K562 (cell line): Measurements from ENCODE around the gene KRTAP13-1. TPM values are rescaled to one million over a fixed set of nuclear protein-coding genes. Genes with fewer than 3 reads are reported as not detected.

Source experiments
- ATAC-seq: fragments of 200-7000 bp; cut with Tn5 transposase; 3 replicates; pipeline ENCODE4 v1.9.1; 2020; ENCODE audit warnings: moderate library complexity
- BruUV-seq: library from RNA; stranded (reverse); fragments of 400-500 nt; replicated peaks from 2 replicates; lab custom pipeline; 2021; lab: Mats Ljungman, UMichigan
- CTCF ChIA-PET: fragments of 300-600 bp; formaldehyde crosslinking; extraction: SDS; loops from one replicate; lab custom pipeline; 2021; ENCODE audit warnings: low intra/inter-chr PET ratio; lab: Yijun Ruan, JAX
- POLR2A ChIA-PET: fragments of 300-600, 350-650 bp; sonication (Branson Sonifier 250); formaldehyde crosslinking; extraction: SDS; loops from one replicate; lab custom pipeline; 2021; ENCODE audit warnings: antibody characterized with exemption, inconsistent platforms; lab: Yijun Ruan, JAX
- DNase-seq, 4 experiments: peaks; one replicate each; pipeline versions ENCODE4 v3.0.0 to v3.0.0-alpha.2; 2011 to 2018; ENCODE audit warnings: low spot score in 3 of 4, mixed read lengths in 3 of 4; ENCODE audit errors: extremely low read depth in 1 of 4
- FAIRE-seq: peaks from 2 replicates; lab custom pipeline; 2011; peaks lifted over from hg19 to GRCh38; lab: Jason Lieb, UNC
- H2AFZ ChIP-seq: 2 replicates; pipeline ENCODE4 v1.6.0; 2011; ENCODE audit warnings: low read depth, low read length, control low read depth, inconsistent platforms
- H3K27ac ChIP-seq: fragments of 200-600 bp; 3 replicates; pipeline ENCODE4 v1.8.0; 2011; ENCODE audit warnings: low read depth, mild to moderate bottlenecking, control low read depth, inconsistent platforms, low read length, moderate library complexity, mixed read lengths; ENCODE audit errors: extremely low read depth
- H3K27me3 ChIP-seq, 2 experiments: fragments of 300-600 bp in 1 of 2; 2 replicates in 1 of 2; 3 replicates in 1 of 2; pipeline versions ENCODE4 v1.6.0 to v1.8.0; 2011; ENCODE audit warnings: inconsistent platforms in 2 of 2, low read length in 2 of 2, mild to moderate bottlenecking in 1 of 2, mixed read lengths in 1 of 2, moderate library complexity in 1 of 2; ENCODE audit not compliant: control insufficient read depth in 2 of 2, insufficient read depth in 2 of 2
- H3K36me3 ChIP-seq: fragments of 300-600 bp; 3 replicates; pipeline ENCODE4 v1.8.0; 2011; ENCODE audit warnings: mild to moderate bottlenecking, low read length, inconsistent platforms; ENCODE audit not compliant: control insufficient read depth, insufficient read depth
- H3K4me1 ChIP-seq, 2 experiments: fragments of 200-600 bp in 1 of 2; replicated peaks in 1 of 2; 2 replicates in 1 of 2; 3 replicates in 1 of 2; pipeline versions ENCODE4 v1.5.1 to v1.8.0; 2011; ENCODE audit warnings: inconsistent platforms in 2 of 2, low read length in 2 of 2, mild to moderate bottlenecking in 1 of 2, mixed read lengths in 1 of 2, moderate library complexity in 1 of 2; ENCODE audit not compliant: control insufficient read depth in 2 of 2, insufficient read depth in 2 of 2
- H3K4me2 ChIP-seq: 2 replicates; pipeline ENCODE4 v1.6.1; 2011; ENCODE audit warnings: low read length, control low read depth, inconsistent platforms, mixed read lengths; ENCODE audit not compliant: insufficient read depth
- H3K4me3 ChIP-seq: fragments of 200-600 bp; sonication (generic), shearing (Covaris generic); 2 replicates; pipeline ENCODE4 v1.5.1; 2016; ENCODE audit warnings: control low read depth, inconsistent platforms
- H3K79me2 ChIP-seq: fragments of 200-600 bp; 3 replicates; pipeline ENCODE4 v1.8.0; 2011; ENCODE audit warnings: low read length, inconsistent platforms; ENCODE audit not compliant: control insufficient read depth, insufficient read depth
- H3K9ac ChIP-seq, 2 experiments: 2 replicates each; pipeline versions ENCODE4 v1.6.0 to v1.6.1; 2011; ENCODE audit warnings: low read depth in 2 of 2, low read length in 2 of 2, control low read depth in 1 of 2, inconsistent platforms in 1 of 2, mild to moderate bottlenecking in 1 of 2, mixed read lengths in 1 of 2; ENCODE audit not compliant: insufficient read depth in 1 of 2
- H3K9me1 ChIP-seq: one replicate; pipeline ENCODE4 v1.6.0; 2011; ENCODE audit warnings: inconsistent platforms, mild to moderate bottlenecking, low read length, moderate library complexity; ENCODE audit not compliant: control insufficient read depth, insufficient read depth
- H3K9me3 ChIP-seq: replicated peaks from 2 replicates; pipeline ENCODE4 v1.5.1; 2011; ENCODE audit warnings: low read depth, low read length, inconsistent platforms; ENCODE audit not compliant: control insufficient read depth, insufficient read depth
- H4K20me1 ChIP-seq: replicated peaks from 2 replicates; pipeline ENCODE4 v1.6.1; 2011; ENCODE audit warnings: low read length, inconsistent platforms, mixed read lengths; ENCODE audit not compliant: control insufficient read depth, insufficient read depth
- BACH1 ChIP-seq: fragments of 200-800 bp; sonication (Bioruptor generic); IDR thresholded peaks from 2 replicates; pipeline ENCODE4 v1.6.1; 2016; ENCODE audit warnings: missing genetic modification characterization, missing compliant biosample characterization
- CREBBP ChIP-seq: IDR thresholded peaks from one replicate; pipeline ENCODE4 v1.6.1; 2012; ENCODE audit warnings: low read depth, mild to moderate bottlenecking, control low read depth, inconsistent platforms, low read length
- ELF2 ChIP-seq: fragments of 250-450 bp; sonication (Bioruptor Pico); IDR thresholded peaks from 2 replicates; pipeline ENCODE4 v1.5.0; 2021; ENCODE audit warnings: mild to moderate bottlenecking
- ETV5 ChIP-seq: sonication (generic); formaldehyde crosslinking; IDR thresholded peaks from 2 replicates; pipeline ENCODE4 v1.4.0; 2020; ENCODE audit warnings: low read depth, mild to moderate bottlenecking, missing genetic modification reagents
- GTF2F1 ChIP-seq: IDR thresholded peaks from 2 replicates; pipeline ENCODE4 v1.6.1; 2011; ENCODE audit warnings: low read depth, low read length, improper control_type of control experiment
- HCFC1 ChIP-seq: IDR thresholded peaks from 2 replicates; pipeline ENCODE4 v1.6.1; 2012; ENCODE audit warnings: low read depth, low read length, improper control_type of control experiment
- KAT2B ChIP-seq: IDR thresholded peaks from one replicate; pipeline ENCODE4 v1.6.1; 2012; ENCODE audit warnings: low read depth, mild to moderate bottlenecking, control low read depth, inconsistent platforms, low read length, moderate library complexity
- NFRKB ChIP-seq: fragments of 450-650 bp; IDR thresholded peaks from 2 replicates; pipeline ENCODE4 v1.6.1; 2016; ENCODE audit warnings: low read depth
- NR2C1 ChIP-seq, 2 experiments: fragments of 450-650 bp; IDR thresholded peaks; 2 replicates each; pipeline ENCODE4 v1.6.1; 2017; ENCODE audit warnings: mild to moderate bottlenecking in 2 of 2, antibody characterized with exemption in 1 of 2, inconsistent platforms in 1 of 2, missing compliant biosample characterization in 1 of 2, missing genetic modification characterization in 1 of 2
- PHTF2 ChIP-seq: fragments of 250-450 bp; sonication (Bioruptor Pico); IDR thresholded peaks from 2 replicates; pipeline ENCODE4 v1.5.0; 2021; ENCODE audit warnings: mild to moderate bottlenecking
- SIN3B ChIP-seq: fragments of 450-650 bp; IDR thresholded peaks from 2 replicates; pipeline ENCODE4 v1.6.1; 2017; ENCODE audit warnings: low read depth, mild to moderate bottlenecking, moderate library complexity
- SMAD3 ChIP-seq: fragments of 450-650 bp; formaldehyde crosslinking; conservative IDR thresholded peaks from 2 replicates; pipeline ENCODE4 v1.4.0; 2020; ENCODE audit warnings: mild to moderate bottlenecking
- SMARCC2 ChIP-seq: fragments of 450-650 bp; IDR thresholded peaks from 2 replicates; pipeline ENCODE4 v1.6.1; 2017; ENCODE audit warnings: antibody characterized with exemption, moderate library complexity, mild to moderate bottlenecking, low read depth
- SP2 ChIP-seq: IDR thresholded peaks from 2 replicates; pipeline ENCODE4 v1.6.1; 2011; ENCODE audit warnings: mild to moderate bottlenecking, low read depth, low read length, moderate library complexity; ENCODE audit not compliant: poor library complexity, severe bottlenecking; ENCODE audit errors: extremely low read depth
- USF2 ChIP-seq: sonication (generic); formaldehyde crosslinking; IDR thresholded peaks from 2 replicates; pipeline ENCODE4 v1.5.0; 2020; ENCODE audit warnings: missing genetic modification reagents
- YY1 ChIP-seq, 3 experiments: IDR thresholded peaks; 2 replicates each; pipeline ENCODE4 v1.6.1; 2011; ENCODE audit warnings: low read length in 2 of 3, mild to moderate bottlenecking in 2 of 3, moderate library complexity in 2 of 3, borderline replicate concordance in 1 of 3, control low read depth in 1 of 3, low read depth in 1 of 3; ENCODE audit not compliant: insufficient read depth in 3 of 3, insufficient replicate concordance in 2 of 3, control insufficient read depth in 1 of 3, insufficient read length in 1 of 3; ENCODE audit errors: extremely low read depth in 1 of 3
- ZNF133 ChIP-seq: fragments of 250-450 bp; sonication (Bioruptor Pico); IDR thresholded peaks from 2 replicates; pipeline ENCODE4 v1.4.0; 2020; ENCODE audit warnings: mild to moderate bottlenecking
- ZNF76 ChIP-seq: fragments of 250-450 bp; sonication (Bioruptor Pico); IDR thresholded peaks from 2 replicates; pipeline ENCODE4 v1.4.0; 2020; ENCODE audit warnings: mild to moderate bottlenecking, moderate library complexity, borderline replicate concordance
- WGBS: fragments of 100-300 bp; shearing (Covaris generic); methylation state at CpG from one replicate; pipeline ENCODE4 v1.1.6; 2016; ENCODE audit warnings: low coverage, mixed read lengths; ENCODE audit not compliant: insufficient coverage; ENCODE audit errors: missing lambda C conversion rate; 5-methylcytosine and 5-hydroxymethylcytosine counted together
- in situ Hi-C: fragments of 300-500 bp; cut with MboI; formaldehyde crosslinking; loops from 4 replicates; pipeline ENCODE4 v1.15.0; 2018; ENCODE audit warnings: inconsistent platforms, mixed read lengths
- intact Hi-C: fragments of 100-400 bp; cut with micrococcal nuclease; formaldehyde crosslinking; loops from 2 replicates; pipeline ENCODE4 v1.14.2; 2022
- polyA plus RNA-seq, 8 experiments: library from polyadenylated mRNA; depleted of rRNA in 4 of 8; stranded (reverse) in 5 of 8; unstranded in 3 of 8; fragments of >200 nt; fragmentation: Nextera tagmentation in 2 of 8; fragmentation: Illumina TruSeq in 1 of 8; extraction: Ambion mirVana in 2 of 8; extraction: Trizol in 1 of 8; gene quantifications; 2 replicates each; pipeline versions ENCODE4 v1.2.1 to v1.2.3, GENCODE V29; 2011 to 2014; ENCODE audit warnings: inconsistent platforms in 1 of 8, missing spikeins in 1 of 8
- total RNA-seq, 7 experiments: library from RNA; depleted of rRNA in 6 of 7; stranded (reverse); fragments of >200 nt in 6 of 7; fragmentation: Illumina TruSeq in 2 of 7; extraction: Trizol in 2 of 7; gene quantifications; 2 replicates each; pipeline versions ENCODE4 v1.2.1 to v1.2.3, GENCODE V29; 2011 to 2021; ENCODE audit warnings: low replicate concordance in 1 of 7

Gene KRTAP13-1
- total and polyA plus RNA-seq, 9 of the 15 experiments (the other 6 are each of a cell fraction or from before 2014, with no cell fraction given) = not detected

- POLR2A ChIA-PET = no interaction called here
- intact Hi-C loops (no loop called here), in situ Hi-C loops (no loop called here)
- Histone ChIP-seq H4K20me1 (no peaks in the 10 kb centered on the region), H3K4me1 (no peaks in the 10 kb centered on the region), H3K79me2 (no peaks in the 10 kb centered on the region), H3K9ac (no peak within 1 kb of the TSS), H3K27me3 (no peaks in the 10 kb centered on the region), H3K36me3 (no peaks in the 10 kb centered on the region), H3K27ac (no peak within 1 kb of the TSS), H3K9me3 (no peaks in the 10 kb centered on the region; the same call in 1 of the 2 replicates), H3K4me3 (no peak within 1 kb of the TSS), H3K4me2 (no peak within 1 kb of the TSS), H3K9me1 (no peaks in the 10 kb centered on the region), H2AFZ (no peak within 1 kb of the TSS)
- ATAC-seq = no peak
- CTCF ChIA-PET = no interaction called here
- DNase-seq = no peak
- BruUV-seq = no TSS peak
- no peak for FAIRE-seq
- WGBS = 2% methylated on average over 5 of the region's 5 CpGs
- TF ChIP-seq ZNF76 (no peak), SP2 (no peak), NFRKB (no peak), SMARCC2 (no peak), ETV5 (CRISPR knock-in tag) (no peak), NR2C1 (IDR thresholded peaks at IDR 0.05) (no peak), NR2C1 (tag; IDR thresholded peaks at IDR 0.05) (no peak), ELF2 (CRISPR knock-in tag) (no peak), KAT2B (no peak), BACH1 (tag) (no peak), SMAD3 (CRISPR knock-in tag) (no peak), YY1 (IDR thresholded peaks at IDR 0.05; ENCODE audit: borderline replicate concordance in 1 of 3, control insufficient read depth in 1 of 3, extremely low read depth in 1 of 3, insufficient read depth in 3 of 3, insufficient read length in 1 of 3, insufficient replicate concordance in 2 of 3, low read depth in 1 of 3, low read length in 2 of 3) (no peak), HCFC1 (no peak), PHTF2 (CRISPR knock-in tag) (no peak), ZNF133 (no peak), SIN3B (no peak), GTF2F1 (no peak), CREBBP (no peak), USF2 (CRISPR knock-in tag) (no peak)
Measured at GRCh38 chr21:30439975-30440374, 44.1 kb downstream of the KRTAP13-1 start, which contains the start of gene KRTAP15-1. Gene KRTAP15-1, plus strand, starts transcription at chr21:30440275. Its CDS starts 53 bp downstream, at chr21:30440328.
